ENCODE measurements around the gene FREM3.
"Not testable (repeated sequence)": the region's sequence is repeated elsewhere in the genome, so short reads cannot be mapped to it uniquely, and the experiment has no call there.

FREM3 gene

DNA sequence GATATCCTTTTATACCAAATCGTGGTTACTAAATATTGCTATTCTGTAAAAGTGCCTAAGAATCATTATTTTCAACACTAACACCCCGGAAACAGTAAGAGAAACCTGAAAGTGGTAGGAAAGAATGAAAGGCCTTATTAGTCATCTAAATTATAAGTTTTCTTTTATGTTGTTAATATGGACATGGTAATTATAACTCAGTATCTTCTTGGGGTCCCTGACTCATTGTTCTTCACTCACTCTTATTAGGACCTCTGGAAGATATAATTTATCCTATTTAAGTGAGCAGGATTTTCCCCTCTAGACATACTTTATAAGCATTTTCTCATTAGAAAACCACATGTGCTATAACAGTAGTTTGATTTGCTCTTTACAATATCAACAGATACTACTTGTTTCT lies 136.0 kb downstream of the FREM3 start:
- no peak for DNase-seq

DNA sequence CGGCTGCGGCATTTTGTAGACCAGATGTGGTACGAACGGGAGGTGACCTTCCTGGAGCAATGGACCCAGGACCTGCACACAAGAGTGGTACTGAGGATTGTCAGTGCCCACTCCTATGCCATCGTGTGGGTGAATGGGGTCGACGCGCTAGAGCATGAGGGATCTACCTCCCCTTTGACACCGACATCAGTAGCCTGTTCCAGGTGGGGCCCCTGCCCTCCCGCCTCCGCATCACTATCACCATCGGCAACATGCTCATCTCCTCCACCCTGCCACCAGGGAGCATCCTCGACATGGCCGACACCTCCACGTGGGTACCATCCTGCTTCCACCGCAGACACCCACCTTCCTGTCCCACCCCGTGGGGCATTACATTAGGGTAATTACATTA lies 140.7 kb downstream of the FREM3 start:
- peak; percentile 11 for DNase-seq

DNA sequence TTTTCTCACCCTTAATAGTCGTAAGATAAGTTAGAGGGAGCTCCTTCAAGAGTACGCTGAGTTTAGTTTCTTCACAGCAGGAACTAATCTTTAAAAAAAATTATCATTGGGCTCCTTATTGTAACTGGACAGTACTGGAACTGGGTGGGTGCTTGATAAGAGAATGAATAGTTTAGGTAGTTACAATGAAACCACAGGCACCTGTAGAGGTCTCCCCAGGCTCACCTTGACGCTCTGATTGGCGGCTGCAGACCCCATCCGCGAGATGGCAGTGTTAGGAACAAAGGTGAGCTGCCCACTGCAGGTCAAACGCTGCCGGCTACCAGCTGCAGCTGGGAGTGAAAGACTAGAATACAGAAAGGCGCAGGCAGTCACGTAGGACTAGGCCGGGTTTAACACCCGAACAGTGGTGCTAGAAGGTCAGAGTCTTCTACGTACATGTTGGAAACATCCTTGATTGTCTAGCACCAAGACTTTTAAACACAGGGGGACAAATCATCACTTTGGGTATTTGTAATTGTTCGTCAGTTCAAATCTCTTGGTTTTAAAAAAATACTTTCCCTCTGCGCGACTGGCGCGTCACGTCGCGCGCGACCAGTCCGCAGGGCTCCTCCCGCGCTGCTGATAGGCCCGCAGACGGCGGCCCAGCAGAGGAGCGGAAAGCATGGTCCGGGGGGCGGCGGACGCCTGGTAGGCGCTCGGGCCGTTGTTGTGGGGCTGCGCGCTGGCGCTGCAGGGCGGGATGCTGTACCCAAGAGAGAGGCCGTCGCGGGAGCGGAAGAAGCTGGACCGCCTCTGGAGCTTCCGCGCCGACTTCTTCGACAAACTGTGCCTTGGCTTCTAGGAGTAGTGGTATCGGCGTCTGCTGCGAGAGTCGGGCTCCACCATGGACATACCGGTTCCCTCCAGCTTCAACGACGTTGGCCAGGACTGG lies 141.4 kb downstream of the FREM3 start:
- DNase-seq: peak; percentile 63

DNA sequence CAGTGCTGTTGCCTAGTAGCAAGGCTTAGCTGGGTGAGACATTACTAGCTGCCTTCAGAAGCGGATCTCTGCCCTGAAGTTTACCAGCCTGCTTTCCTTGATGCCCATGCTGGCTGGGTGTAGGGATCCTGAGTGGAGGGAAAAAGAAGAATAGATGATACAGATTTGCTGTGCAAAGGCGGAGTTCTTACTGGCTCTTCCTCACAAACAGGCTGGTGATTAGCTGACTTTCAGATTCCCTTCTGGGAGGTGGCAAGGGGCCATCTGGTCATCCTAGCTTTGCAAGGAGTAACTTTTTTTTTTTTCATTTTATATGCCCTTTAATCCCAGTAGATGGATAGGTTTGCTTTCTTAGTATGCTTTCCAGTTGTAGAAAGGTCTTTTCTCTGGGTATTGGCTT lies 142.2 kb downstream of the FREM3 start:
- DNase-seq: no peak

DNA sequence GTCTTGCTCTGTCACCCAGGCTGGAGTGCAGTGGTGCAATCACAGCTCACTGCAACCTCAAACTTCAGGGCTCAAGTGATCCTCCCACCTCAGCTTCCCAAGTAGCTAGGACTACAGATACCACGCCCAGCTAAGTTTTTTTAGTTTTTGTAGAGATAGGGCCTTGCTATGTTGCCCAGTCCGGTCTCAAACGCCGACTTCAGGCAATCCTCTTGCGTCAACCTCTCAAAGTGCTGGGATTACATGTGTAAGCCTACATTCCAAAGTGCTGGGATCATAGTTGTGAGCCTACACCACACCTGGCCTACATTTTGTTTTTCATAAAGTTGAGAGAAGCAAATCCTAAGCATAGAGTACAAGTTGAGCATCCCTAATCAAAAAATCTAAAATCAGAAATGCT lies 144.8 kb downstream of the FREM3 start:
- no peak for DNase-seq

DNA sequence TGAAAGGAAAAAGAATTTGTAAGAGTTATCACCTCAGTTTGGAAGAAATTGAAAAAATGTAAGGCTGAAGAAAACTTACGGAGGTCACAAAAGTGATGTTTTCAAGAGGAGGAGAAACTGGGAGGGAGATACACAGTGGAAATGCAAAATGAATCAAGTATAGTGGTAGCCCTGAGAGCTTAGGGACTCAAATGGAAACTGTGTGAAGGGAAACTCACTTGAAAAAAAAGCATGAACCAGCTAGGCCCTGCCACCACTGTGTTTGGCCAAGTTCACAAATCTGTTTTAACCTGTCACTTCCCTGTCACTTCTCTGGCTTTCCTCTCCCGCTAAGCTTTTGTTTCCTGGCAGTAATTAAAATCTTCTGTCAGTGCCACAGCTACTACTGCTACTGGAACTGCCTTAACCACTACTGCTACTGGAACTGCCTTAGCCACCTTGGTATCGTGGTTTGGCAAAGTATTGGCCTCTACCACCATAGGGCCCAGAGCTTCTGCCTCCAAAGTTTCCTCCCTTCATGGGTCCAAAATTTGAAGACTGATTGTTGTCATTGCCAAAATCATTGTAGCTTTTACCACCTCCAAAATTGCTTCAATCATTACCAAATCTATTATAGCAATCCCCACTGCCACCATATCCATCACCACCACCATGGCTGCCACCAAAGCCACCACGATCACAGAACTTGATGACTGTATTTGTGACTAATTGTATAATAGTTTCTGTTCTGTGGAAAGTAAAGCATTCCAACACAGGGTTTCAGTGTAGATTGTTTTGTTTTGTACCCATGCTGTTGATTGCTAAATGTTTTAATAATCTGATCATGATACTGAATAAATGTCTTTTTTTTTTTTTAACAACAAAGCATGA lies 145.5 kb downstream of the FREM3 start:
- no peak for DNase-seq

DNA sequence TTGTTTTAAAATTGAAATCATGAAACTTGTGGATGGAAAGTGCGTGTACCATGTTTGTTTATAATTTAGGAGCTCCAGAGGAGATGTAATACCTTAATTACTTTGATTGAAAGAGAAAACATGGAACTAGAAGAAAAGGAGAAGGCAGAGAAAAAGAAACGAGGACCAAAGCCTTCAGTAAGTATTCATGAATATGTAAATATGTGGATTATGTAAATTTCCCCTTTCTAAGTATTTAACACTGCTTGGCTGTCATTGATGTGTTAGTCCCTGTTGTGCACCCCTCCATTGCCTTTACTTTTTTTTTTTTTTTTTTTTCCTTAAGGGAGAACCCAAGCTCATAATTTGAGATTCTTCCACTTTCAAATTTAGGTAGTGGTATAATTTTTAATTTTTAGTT lies 150.5 kb downstream of the FREM3 start:
- no peak for DNase-seq

DNA sequence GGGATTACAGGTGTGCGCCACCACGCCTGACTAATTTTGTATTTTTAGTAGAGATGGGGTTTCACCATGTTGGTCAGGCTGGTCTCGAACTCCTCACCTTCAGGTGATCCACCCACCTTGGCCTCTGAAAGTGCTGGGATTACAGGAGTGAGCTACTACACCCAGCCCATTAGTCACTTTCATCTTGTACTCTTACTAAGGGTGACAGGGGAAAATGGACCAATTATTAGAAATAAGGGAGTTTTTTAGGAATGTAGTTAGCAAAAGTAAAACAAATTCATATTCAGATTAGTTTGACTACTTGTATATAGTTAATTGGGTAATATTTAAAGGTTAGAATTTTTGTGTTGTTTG lies 160.8 kb downstream of the FREM3 start:
- no peak for DNase-seq

DNA sequence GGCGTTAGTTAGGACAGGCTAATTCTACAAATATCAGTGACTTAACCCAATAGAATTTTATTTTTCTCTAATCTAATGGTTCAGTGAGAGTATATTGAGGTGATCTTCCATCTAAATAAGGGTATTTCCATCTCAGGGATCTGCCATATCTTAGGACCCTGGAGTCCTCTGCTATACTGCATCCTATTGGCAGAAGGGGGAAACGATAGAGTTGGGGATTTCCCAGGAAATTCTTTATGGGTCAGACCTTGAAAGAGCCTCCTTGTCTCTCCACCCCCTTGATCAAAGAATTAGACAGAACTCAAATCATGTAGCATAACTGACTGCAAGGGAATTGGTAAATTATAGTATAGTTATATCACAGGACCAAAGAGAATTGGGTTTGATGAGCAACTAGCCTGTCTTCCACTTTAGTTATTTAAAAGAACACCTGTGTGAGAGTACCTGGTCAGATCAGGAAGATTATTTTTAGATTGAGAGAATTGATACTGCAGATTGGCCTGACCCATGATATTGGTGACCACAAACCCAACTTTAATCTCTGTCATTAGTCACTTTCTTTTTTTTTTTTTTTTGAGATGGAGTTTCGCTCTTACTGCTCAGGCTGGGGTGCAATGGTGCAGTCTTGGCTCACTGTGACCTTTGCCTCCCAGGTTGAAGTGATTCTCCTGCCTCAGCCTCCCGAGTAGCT lies 161.4 kb downstream of the FREM3 start:
- DNase-seq: no peak

DNA sequence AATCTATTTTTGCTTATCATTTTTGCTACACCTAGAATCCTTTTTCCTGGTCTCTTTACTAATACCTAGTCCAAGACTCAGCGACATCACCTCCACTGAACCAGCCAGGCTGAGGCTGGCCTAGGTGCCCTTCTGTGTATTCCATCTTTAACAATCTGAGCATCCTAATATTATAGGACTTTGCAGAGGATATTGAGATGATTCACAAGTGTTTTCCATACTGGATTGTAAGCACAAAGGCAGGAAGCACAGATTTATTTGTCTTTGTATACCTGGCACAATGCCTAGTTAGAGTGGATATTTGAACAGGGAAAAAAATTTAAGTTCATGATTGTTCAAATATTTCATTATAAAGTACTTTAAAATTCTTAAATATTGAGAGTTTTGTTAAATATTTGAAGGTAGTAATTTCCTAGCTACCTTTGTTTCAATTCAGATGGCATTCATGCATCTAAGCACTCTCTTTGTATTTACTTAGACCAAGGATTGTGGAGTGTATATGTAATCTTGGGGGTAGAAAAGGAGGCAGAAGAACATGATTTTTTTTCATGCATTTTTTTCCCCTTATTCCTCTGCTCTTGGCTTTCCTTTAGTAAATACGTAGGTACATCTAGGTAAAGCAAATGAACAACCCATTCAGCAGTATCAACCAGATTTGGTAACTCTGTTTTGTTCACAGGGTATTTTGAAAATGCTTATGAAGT lies 168.5 kb downstream of the FREM3 start:
- DNase-seq: no peak

DNA sequence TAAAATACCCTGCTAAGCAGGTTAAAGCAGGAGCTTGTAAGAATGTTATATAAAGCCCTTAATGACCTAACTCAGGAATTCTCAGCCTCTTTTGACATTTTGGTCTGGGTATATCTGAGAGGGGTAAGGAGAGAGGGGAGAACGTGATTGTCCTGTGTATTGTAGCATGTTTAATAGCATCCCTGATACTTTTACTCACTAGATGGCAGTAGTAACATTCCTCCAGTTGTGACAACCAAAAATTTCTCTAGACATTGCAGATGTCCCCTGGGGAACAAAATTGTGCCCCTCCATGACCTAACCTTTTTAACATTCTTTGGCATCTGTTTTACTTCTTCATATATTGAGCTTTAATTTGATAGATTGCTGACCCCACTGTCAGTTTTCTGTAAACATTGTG lies 169.1 kb downstream of the FREM3 start:
- DNase-seq: no peak

DNA sequence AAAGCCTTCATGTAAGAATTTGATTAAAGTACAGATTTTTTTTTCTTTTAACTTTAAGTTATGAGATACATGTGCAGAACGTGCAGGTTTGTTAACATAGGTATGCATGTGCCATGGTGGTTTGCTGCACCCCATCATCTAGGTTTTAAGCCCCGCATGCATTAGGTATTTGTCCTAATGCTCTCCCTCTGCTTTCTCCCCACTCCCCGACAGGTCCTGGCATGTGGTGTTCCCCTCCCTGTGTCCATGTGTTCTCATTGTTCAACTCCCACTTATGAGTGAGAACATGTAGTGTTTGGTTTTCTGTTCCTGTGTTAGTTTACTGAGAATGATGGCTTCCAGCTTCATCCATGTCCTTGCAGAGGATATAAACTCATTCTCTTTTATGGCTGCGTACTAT lies 172.4 kb downstream of the FREM3 start:
- not testable (repeated sequence) for DNase-seq

All from stimulated activated CD4-positive, alpha-beta T cell treated with anti-CD3 and anti-CD28 coated beads, Interleukin-4, amount 100 ng/mL, for 24 hours (primary cell).